Measurements from ENCODE around the gene ITPRIPL2.

GRCh38 chr16:19168371-19169081 is 54.8 kb downstream of the ITPRIPL2 start:
- TF ChIP-seq, protein P1, sequence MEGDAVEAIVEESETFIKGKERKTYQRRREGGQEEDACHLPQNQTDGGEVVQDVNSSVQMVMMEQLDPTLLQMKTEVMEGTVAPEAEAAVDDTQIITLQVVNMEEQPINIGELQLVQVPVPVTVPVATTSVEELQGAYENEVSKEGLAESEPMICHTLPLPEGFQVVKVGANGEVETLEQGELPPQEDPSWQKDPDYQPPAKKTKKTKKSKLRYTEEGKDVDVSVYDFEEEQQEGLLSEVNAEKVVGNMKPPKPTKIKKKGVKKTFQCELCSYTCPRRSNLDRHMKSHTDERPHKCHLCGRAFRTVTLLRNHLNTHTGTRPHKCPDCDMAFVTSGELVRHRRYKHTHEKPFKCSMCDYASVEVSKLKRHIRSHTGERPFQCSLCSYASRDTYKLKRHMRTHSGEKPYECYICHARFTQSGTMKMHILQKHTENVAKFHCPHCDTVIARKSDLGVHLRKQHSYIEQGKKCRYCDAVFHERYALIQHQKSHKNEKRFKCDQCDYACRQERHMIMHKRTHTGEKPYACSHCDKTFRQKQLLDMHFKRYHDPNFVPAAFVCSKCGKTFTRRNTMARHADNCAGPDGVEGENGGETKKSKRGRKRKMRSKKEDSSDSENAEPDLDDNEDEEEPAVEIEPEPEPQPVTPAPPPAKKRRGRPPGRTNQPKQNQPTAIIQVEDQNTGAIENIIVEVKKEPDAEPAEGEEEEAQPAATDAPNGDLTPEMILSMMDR (IDR thresholded peaks at IDR 0.05 in 4 of 5, conservative IDR thresholded peaks at IDR 0.05 in 1 of 5), result no peak
- no peak for TF ChIP-seq POLR2A (IDR thresholded peaks at IDR 0.05)
